ENCODE data around the gene FLNB.

DNA sequence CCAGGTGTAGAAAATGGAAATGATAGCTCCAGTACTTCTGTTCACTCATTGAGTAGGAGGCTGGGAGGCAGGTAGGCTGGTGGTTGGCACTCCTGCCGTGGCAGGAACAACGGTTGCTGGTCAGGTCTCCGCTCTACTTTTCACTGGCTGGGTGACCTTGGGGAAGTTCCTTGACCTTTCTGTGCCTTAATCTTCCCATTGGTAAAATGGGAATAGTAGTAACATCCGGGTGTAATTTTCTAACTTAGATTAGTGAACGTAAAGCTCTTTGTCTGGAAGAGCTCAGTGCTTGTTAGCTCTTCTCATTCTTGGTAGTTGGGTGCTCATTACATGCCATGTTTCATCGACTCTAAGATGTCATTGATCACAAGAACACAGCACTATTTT, 45.8 kb upstream of the FLNB start:
- TF ChIP-seq CTCF (IDR thresholded peaks at IDR 0.05; ENCODE audit: poor library complexity), result no peak
- no peak for TF ChIP-seq EZH2 (IDR thresholded peaks at IDR 0.05; ENCODE audit: borderline replicate concordance)

All from hepatocyte (in vitro differentiated cells).